GM06990 (cell line): ENCODE results near the gene MTFR2.

ENCODE experiments used
- DNase-seq: peaks from one replicate; pipeline ENCODE4 v3.0.0-alpha.2; 2011; ENCODE audit not compliant: insufficient read length; ENCODE audit errors: extremely low read depth
- H3K27me3 ChIP-seq: replicated peaks from 2 replicates; pipeline ENCODE4 v1.6.0; 2011; ENCODE audit warnings: low read length; ENCODE audit not compliant: control insufficient read depth, insufficient read depth
- H3K36me3 ChIP-seq: 2 replicates; pipeline ENCODE4 v1.5.1; 2011; ENCODE audit warnings: low read length; ENCODE audit not compliant: control insufficient read depth, insufficient read depth
- H3K4me3 ChIP-seq: replicated peaks from 2 replicates; pipeline ENCODE4 v1.5.1; 2011; ENCODE audit warnings: low read depth, mild to moderate bottlenecking, control low read depth, low read length
- CTCF ChIP-seq: IDR thresholded peaks from 2 replicates; pipeline ENCODE4 v1.5.1; 2011; ENCODE audit warnings: low read length, control low read depth, mild to moderate bottlenecking, inconsistent platforms; ENCODE audit not compliant: insufficient read depth, poor library complexity, severe bottlenecking

Gene MTFR2

GRCh38 chr6:136189104-136189503 lies 61.0 kb downstream of the MTFR2 start:
- TF ChIP-seq CTCF, result no peak
- H3K27me3 ChIP-seq, result no peaks in the 10 kb centered on the region
- H3K36me3 ChIP-seq, result no peaks in the 10 kb centered on the region
- no peak overlapping the region for H3K4me3 ChIP-seq
- DNase-seq, result no peak

- no peak overlapping the region for H3K4me3 ChIP-seq
- no peak for TF ChIP-seq CTCF
- H3K36me3 ChIP-seq, result no peaks in the 10 kb centered on the region
- no peaks in the 10 kb centered on the region for H3K27me3 ChIP-seq
- no peak for DNase-seq
These were observed 61.6 kb downstream of the MTFR2 start for GRCh38 chr6:136188486-136188885.

GRCh38 chr6:136186363-136186762 lies 63.7 kb downstream of the MTFR2 start:
- TF ChIP-seq CTCF, result no peak
- Histone ChIP-seq H3K4me3 (no peak overlapping the region), H3K36me3 (no peaks in the 10 kb centered on the region), H3K27me3 (no peaks in the 10 kb centered on the region)
- no peak for DNase-seq

- Histone ChIP-seq H3K36me3 (no peaks in the 10 kb centered on the region), H3K4me3 (no peak overlapping the region), H3K27me3 (no peaks in the 10 kb centered on the region)
- TF ChIP-seq CTCF, result no peak
- DNase-seq, result no peak
These were observed 65.4 kb downstream of the MTFR2 start for GRCh38 chr6:136184738-136185137.

- Histone ChIP-seq H3K4me3 (no peak overlapping the region), H3K27me3 (no peaks in the 10 kb centered on the region), H3K36me3 (no peaks in the 10 kb centered on the region)
- TF ChIP-seq CTCF, result no peak
- no peak for DNase-seq
These were observed 68.2 kb downstream of the MTFR2 start for GRCh38 chr6:136181861-136182260.

GRCh38 chr6:136181512-136181833 lies 68.6 kb downstream of the MTFR2 start:
- Histone ChIP-seq H3K4me3 (no peak overlapping the region), H3K36me3 (no peaks in the 10 kb centered on the region), H3K27me3 (no peaks in the 10 kb centered on the region)
- no peak for TF ChIP-seq CTCF
- no peak for DNase-seq
